Mesenteric fat pad (tissue), 1 donor: Measurements from ENCODE around the gene LRMDA. TPM values are rescaled to one million over a fixed set of nuclear protein-coding genes. Genes with fewer than 3 reads are reported as not detected.
"Not testable (repeated sequence)": the region's sequence is repeated elsewhere in the genome, so short reads cannot be mapped to it uniquely, and the experiment has no call there.

Experiments
- DNase-seq: peaks from one replicate; pipeline ENCODE4 v3.0.0-alpha.2; 2020; ENCODE audit warnings: low spot score
- total RNA-seq: library from RNA; stranded (reverse); fragmentation: NEBNext Ultra II Directional; extraction: Animal tissue kit (Norgen Biotek cat#: 25700); gene quantifications from one replicate; pipeline ENCODE4 v1.2.1, GENCODE V29; 2021
- donor health status: DM: yes; HTN: yes; CAD: no.

The LRMDA gene
- total RNA-seq, 1 donor from 2014 or later: 26.6 TPM

- DNase-seq: no peak
Measured at GRCh38 chr10:75502389-75502788, 71.0 kb downstream of the LRMDA start.

GRCh38 chr10:75502838-75503237, 71.4 kb downstream of the LRMDA start:
- DNase-seq: no peak

GRCh38 chr10:75505293-75505692, 73.9 kb downstream of the LRMDA start:
- DNase-seq: no peak

GRCh38 chr10:75505840-75506506, 74.5 kb downstream of the LRMDA start:
- DNase-seq: no peak

GRCh38 chr10:75506930-75507329, 75.5 kb downstream of the LRMDA start:
- no peak for DNase-seq

GRCh38 chr10:75507469-75507868, 76.0 kb downstream of the LRMDA start:
- DNase-seq: no peak

GRCh38 chr10:75508239-75508813, 76.9 kb downstream of the LRMDA start:
- DNase-seq: no peak

- DNase-seq: no peak
Measured at GRCh38 chr10:75508814-75509306, 77.4 kb downstream of the LRMDA start.

- DNase-seq: no peak
Measured at GRCh38 chr10:75509706-75510105, 78.3 kb downstream of the LRMDA start.

GRCh38 chr10:75511011-75511410, 79.6 kb downstream of the LRMDA start:
- no peak for DNase-seq

GRCh38 chr10:75512203-75512933, 80.9 kb downstream of the LRMDA start:
- no peak for DNase-seq

GRCh38 chr10:75513292-75513885, 82.0 kb downstream of the LRMDA start:
- DNase-seq: no peak

GRCh38 chr10:75514830-75515229, 83.4 kb downstream of the LRMDA start:
- no peak for DNase-seq

GRCh38 chr10:75516154-75516553, 84.7 kb downstream of the LRMDA start:
- not testable (repeated sequence) for DNase-seq

- not testable (repeated sequence) for DNase-seq
Measured at GRCh38 chr10:75519213-75519612, 87.8 kb downstream of the LRMDA start.

GRCh38 chr10:75521194-75521829, 89.9 kb downstream of the LRMDA start:
- not testable (repeated sequence) for DNase-seq

GRCh38 chr10:75525067-75525466, 93.6 kb downstream of the LRMDA start:
- no peak for DNase-seq

GRCh38 chr10:75525646-75526045, 94.2 kb downstream of the LRMDA start:
- DNase-seq: no peak

GRCh38 chr10:75527542-75527941, 96.1 kb downstream of the LRMDA start:
- DNase-seq: no peak

GRCh38 chr10:75528392-75528791, 97.0 kb downstream of the LRMDA start:
- no peak for DNase-seq

GRCh38 chr10:75530299-75530698, 98.9 kb downstream of the LRMDA start:
- DNase-seq: no peak
